Activated T-cell treated with anti-CD3 and anti-CD28 coated beads, Interleukin-2, amount 50 U/mL, for 4 hours (primary cell): Measurements from ENCODE around the gene DLGAP3. TPM values are rescaled to one million over a fixed set of nuclear protein-coding genes. Genes with fewer than 3 reads are reported as not detected.
A peak's percentile ranks its signal among the peaks of the same experiment; 100 is the strongest.

Experiments used
- ATAC-seq, 2 donors: fragments of 200-7000 bp; cut with Tn5 transposase; one replicate each; pipeline ENCODE4 v1.10.0; 2021
- DNase-seq: peaks from one replicate; pipeline ENCODE4 v3.0.0-alpha.2; 2020
- H3K27me3 Mint-ChIP-seq: one replicate; pipeline ENCODE4 v1.8.0; 2021; ENCODE audit warnings: low read depth, mixed read lengths
- H3K36me3 Mint-ChIP-seq: one replicate; pipeline ENCODE4 v1.8.0; 2022; ENCODE audit warnings: mixed read lengths; ENCODE audit not compliant: insufficient read depth
- H3K4me1 Mint-ChIP-seq: one replicate; pipeline ENCODE4 v1.8.0; 2021; ENCODE audit warnings: low read depth, mixed read lengths
- H3K4me3 Mint-ChIP-seq: one replicate; pipeline ENCODE4 v1.8.0; 2021; ENCODE audit warnings: mild to moderate bottlenecking, moderate library complexity, mixed read lengths
- H3K9me3 Mint-ChIP-seq: one replicate; pipeline ENCODE4 v1.8.0; 2021; ENCODE audit warnings: mixed read lengths
- total RNA-seq, 3 donors: library from RNA; stranded (reverse); gene quantifications; one replicate each; pipeline ENCODE4 v1.2.1, GENCODE V29; 2021

DLGAP3 gene
- total RNA-seq, 3 donors from 2014 or later = 0.98 to 1.5 (median 1.0) TPM

- no peak for DNase-seq
- Mint-ChIP-seq H3K36me3 (no peaks in the 10 kb centered on the region), H3K9me3 (no peaks in the 10 kb centered on the region), H3K27me3 (peaks cover 54% of the 10 kb centered on the region), H3K4me1 (peaks cover 9% of the 10 kb centered on the region), H3K4me3 (no peak overlapping the region)
- no peak for ATAC-seq
These were observed 55.0 kb downstream of the DLGAP3 start for GRCh38 chr1:34874296-34874952.

GRCh38 chr1:34872133-34872503 lies 57.3 kb downstream of the DLGAP3 start:
- ATAC-seq (no peak), DNase-seq (no peak)
- Mint-ChIP-seq H3K4me1 (peaks cover 12% of the 10 kb centered on the region), H3K36me3 (no peaks in the 10 kb centered on the region), H3K9me3 (no peaks in the 10 kb centered on the region), H3K4me3 (no peak overlapping the region), H3K27me3 (peaks cover 48% of the 10 kb centered on the region)

DNA sequence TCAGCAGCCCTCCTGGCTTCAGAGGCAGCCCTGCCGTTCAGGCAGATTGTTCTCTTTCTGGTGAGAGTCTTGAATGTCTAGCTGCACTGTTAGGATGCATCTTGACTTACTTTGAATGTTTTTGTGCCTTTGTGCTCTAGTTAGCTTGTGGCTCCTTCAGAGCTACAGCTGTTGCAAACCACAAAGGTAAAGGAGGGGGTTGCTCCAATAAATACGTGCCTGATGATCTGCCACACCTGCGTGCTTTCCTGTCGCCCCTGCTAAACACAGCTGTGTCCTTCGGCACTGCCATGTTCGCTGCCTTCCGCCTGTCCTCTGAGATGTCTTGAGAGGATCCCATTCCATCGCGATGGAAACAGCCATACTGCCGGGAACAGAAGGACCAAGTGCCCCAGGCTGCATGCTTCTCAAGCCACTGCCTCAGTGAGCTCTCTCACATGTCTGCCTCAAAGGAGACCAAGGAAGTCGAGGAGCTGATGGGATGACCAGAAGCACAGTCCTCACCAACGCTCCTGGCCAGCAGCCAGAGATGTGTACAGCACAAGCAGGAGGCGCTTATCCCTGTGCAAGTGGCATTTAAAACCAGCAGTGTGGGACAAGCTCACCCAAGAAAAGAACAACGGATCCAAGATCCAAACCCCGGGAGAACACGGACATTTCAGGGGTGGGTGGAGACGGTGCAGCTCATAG lies 57.9 kb downstream of the DLGAP3 start:
- peaks cover 43% of the 10 kb centered on the region for H3K27me3 Mint-ChIP-seq

DNA sequence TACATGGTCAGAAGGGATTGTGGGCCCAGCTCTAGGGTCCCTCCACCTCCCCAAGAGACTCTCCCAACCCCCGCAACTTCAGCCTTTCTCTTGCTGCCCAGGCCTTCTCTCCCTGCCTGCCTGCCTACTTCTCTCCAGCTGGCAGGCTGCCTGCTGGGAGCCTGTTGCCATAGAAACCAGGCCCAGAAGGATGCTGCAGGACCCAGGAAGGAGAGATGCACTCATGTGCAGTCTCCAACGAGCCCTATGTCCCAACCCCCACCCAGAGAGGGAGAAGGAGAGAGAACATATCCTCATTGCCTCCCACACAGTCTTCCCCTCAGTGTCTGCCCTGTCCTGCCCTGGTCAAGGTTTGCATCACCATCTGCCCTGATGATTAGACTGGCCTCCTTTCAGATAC lies 59.1 kb downstream of the DLGAP3 start:
- Mint-ChIP-seq H3K4me3 (no peak overlapping the region), H3K27me3 (peaks cover 32% of the 10 kb centered on the region), H3K9me3 (no peaks in the 10 kb centered on the region), H3K4me1 (peaks cover 18% of the 10 kb centered on the region), H3K36me3 (no peaks in the 10 kb centered on the region)
- no peak for DNase-seq
- no peak for ATAC-seq

More for the DNA sequence above, 57.9 kb downstream of the DLGAP3 start:
- H3K4me3 Mint-ChIP-seq = no peak overlapping the region
- H3K9me3 Mint-ChIP-seq = no peaks in the 10 kb centered on the region
- DNase-seq = no peak
- no peaks in the 10 kb centered on the region for H3K36me3 Mint-ChIP-seq
- peaks cover 15% of the 10 kb centered on the region for H3K4me1 Mint-ChIP-seq
- ATAC-seq = peak in 1 of 2 donors; percentile 16

DNA sequence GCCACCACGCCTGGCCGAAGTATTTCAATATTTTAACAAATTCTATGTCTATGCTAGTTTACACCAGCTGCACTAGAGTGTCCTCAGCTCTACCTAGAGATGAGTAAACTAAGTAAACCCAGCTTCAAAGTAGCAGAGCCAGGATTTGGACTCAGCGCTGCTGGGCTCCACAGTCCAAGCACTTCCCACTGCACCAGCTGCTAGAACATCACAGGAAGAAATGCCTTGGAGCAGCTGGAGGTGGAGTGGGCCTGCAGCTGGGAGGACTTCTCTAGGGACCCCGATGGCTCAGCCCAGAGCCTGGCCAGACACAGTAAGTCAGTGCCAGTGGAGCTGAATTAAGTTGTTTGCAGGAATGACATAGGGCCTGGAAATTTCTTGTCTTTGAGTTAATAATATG lies 59.7 kb downstream of the DLGAP3 start:
- H3K4me1 Mint-ChIP-seq = peaks cover 23% of the 10 kb centered on the region
- ATAC-seq = no peak
- H3K4me3 Mint-ChIP-seq = no peak overlapping the region
- peaks cover 28% of the 10 kb centered on the region for H3K27me3 Mint-ChIP-seq
- no peaks in the 10 kb centered on the region for H3K36me3 Mint-ChIP-seq
- no peak for DNase-seq
- H3K9me3 Mint-ChIP-seq = no peaks in the 10 kb centered on the region

GRCh38 chr1:34868230-34869049 lies 61.0 kb downstream of the DLGAP3 start:
- Mint-ChIP-seq H3K4me1 (peaks cover 37% of the 10 kb centered on the region), H3K27me3 (peaks cover 22% of the 10 kb centered on the region), H3K36me3 (no peaks in the 10 kb centered on the region), H3K9me3 (no peaks in the 10 kb centered on the region), H3K4me3 (peak overlapping the region; percentile 33)
- DNase-seq (no peak), ATAC-seq (no peak)

DNA sequence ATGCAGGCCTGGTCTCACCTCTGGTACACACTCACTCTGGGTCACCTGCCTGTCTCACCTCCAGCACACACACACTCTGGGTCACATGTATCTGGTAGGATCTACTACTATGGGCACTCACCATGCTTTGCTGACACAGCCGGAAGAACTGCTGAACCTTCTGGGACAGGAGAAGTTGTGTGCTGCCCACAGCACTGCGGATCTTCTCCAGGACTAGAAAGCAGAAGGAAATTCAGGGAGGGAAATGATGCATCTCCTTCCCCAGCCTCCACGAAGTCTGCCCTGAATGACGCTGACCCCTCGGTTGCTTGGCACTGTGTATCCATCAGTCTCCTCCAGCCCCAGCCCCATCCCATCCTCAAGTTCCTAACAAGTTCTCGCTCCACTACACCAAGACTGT lies 62.0 kb downstream of the DLGAP3 start:
- Mint-ChIP-seq H3K36me3 (no peaks in the 10 kb centered on the region), H3K4me3 (peak overlapping the region; percentile 33), H3K9me3 (no peaks in the 10 kb centered on the region), H3K27me3 (peaks cover 15% of the 10 kb centered on the region), H3K4me1 (peaks cover 47% of the 10 kb centered on the region)
- ATAC-seq (no peak), DNase-seq (no peak)

DNA sequence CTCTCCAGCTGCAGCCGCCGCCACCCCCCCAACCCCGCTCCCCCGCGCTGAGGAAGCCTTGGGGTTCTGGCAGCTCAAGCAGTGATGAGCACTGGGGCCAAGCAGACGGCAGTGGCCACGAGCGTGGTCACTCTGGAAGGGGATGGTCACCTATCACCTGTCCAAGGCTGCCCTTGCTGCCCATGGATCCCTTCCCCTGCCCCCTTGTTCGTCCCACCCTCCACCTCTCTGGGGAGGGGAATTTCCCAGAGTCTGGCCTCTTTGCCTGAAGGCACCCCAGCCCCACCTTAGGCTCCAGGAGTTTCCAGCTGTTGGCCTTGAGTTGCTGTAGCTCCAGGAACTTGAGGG lies 62.7 kb downstream of the DLGAP3 start:
- Mint-ChIP-seq H3K9me3 (no peaks in the 10 kb centered on the region), H3K4me3 (peak overlapping the region; percentile 82), H3K4me1 (peaks cover 47% of the 10 kb centered on the region), H3K27me3 (peaks cover 8% of the 10 kb centered on the region), H3K36me3 (no peaks in the 10 kb centered on the region)
- DNase-seq (no peak), ATAC-seq (peak in 1 of 2 donors; percentile 35)

- DNase-seq = peak; percentile 96
- no peaks in the 10 kb centered on the region for H3K9me3 Mint-ChIP-seq
- H3K27me3 Mint-ChIP-seq = peaks cover 3% of the 10 kb centered on the region
- ATAC-seq = peak; percentile 87 to 88
- H3K4me1 Mint-ChIP-seq = peaks cover 42% of the 10 kb centered on the region
- H3K4me3 Mint-ChIP-seq = peak overlapping the region; percentile 82
- H3K36me3 Mint-ChIP-seq = no peaks in the 10 kb centered on the region
These were observed 63.3 kb downstream of the DLGAP3 start for GRCh38 chr1:34865981-34866761.

DNA sequence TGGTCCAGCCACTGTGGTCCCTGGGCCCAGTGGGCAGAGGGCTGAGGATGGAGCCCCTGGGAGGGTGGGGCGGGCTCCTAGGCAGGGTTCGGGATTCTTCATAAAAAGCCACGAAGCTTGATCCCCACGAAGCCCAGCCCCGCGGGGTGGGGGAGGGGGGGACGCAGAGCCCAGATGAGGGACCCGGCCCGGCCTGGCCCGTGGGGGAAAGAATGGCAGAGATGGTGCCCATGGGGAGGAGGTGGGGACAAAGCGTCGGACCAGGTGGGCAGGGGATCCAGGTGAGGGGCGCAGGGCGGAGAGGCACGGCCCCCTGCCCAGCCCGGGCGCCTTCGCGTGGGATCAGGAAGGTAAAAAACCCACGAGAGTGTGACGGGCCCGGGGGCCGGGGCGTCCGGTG lies 63.9 kb downstream of the DLGAP3 start:
- ATAC-seq (no peak), DNase-seq (no peak)
- Mint-ChIP-seq H3K4me1 (peaks cover 39% of the 10 kb centered on the region), H3K4me3 (peak overlapping the region; percentile 71), H3K9me3 (no peaks in the 10 kb centered on the region), H3K36me3 (no peaks in the 10 kb centered on the region), H3K27me3 (no peaks in the 10 kb centered on the region)

DNA sequence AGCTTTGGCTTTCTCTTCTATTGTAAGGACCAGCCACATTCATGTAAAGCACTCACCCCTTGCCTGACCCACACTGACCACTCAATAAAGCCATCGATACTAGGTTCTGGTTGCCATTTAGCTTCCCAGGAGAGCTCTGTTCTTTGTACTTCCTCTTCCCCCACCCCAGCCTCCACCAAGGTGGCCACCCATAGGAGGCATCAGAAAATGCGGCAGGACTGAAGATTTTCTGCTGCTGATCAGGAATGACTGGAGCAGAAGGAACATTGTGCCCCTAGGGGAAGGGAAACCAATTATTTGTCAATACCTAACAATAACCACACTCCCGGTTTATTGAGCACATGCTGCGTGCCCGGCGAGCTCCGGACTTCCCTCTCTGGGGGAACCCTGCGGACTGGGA lies 64.7 kb downstream of the DLGAP3 start:
- no peak for ATAC-seq

GRCh38 chr1:34863501-34863900 lies 65.9 kb downstream of the DLGAP3 start:
- Mint-ChIP-seq H3K4me1 (peaks cover 53% of the 10 kb centered on the region), H3K27me3 (no peaks in the 10 kb centered on the region), H3K9me3 (no peaks in the 10 kb centered on the region), H3K4me3 (no peak overlapping the region), H3K36me3 (no peaks in the 10 kb centered on the region)
- ATAC-seq (no peak), DNase-seq (no peak)

More for the DNA sequence above, 64.7 kb downstream of the DLGAP3 start:
- peak overlapping the region; percentile 71 for H3K4me3 Mint-ChIP-seq
- DNase-seq = no peak
- peaks cover 46% of the 10 kb centered on the region for H3K4me1 Mint-ChIP-seq
- H3K27me3 Mint-ChIP-seq = no peaks in the 10 kb centered on the region
- H3K9me3 Mint-ChIP-seq = no peaks in the 10 kb centered on the region
- no peaks in the 10 kb centered on the region for H3K36me3 Mint-ChIP-seq

GRCh38 chr1:34859446-34860200 lies 69.8 kb downstream of the DLGAP3 start, which contains the start of gene SMIM12:
TSS of gene SMIM12 (minus strand) at chr1:34859749. CDS start at chr1:34855977, 3,772 bp downstream.
- H3K27me3 Mint-ChIP-seq = no peaks in the 10 kb centered on the region
- peaks cover 58% of the 10 kb centered on the region for H3K4me1 Mint-ChIP-seq
- ATAC-seq = peak; percentile 98
- peak within 1 kb of the TSS; percentile 97 for H3K4me3 Mint-ChIP-seq
- H3K36me3 Mint-ChIP-seq = peaks cover 3% of the 10 kb centered on the region
- no peaks in the 10 kb centered on the region for H3K9me3 Mint-ChIP-seq
- DNase-seq = peak; percentile 90
